Neural progenitor cell (in vitro differentiated cells): Measurements from ENCODE around the gene CTIF. TPM values are rescaled to one million over a fixed set of nuclear protein-coding genes. Genes with fewer than 3 reads are reported as not detected.

Experiments used
- DNase-seq: peaks from one replicate; pipeline ENCODE4 v3.0.0-alpha.2; 2016; ENCODE audit warnings: low spot score
- H2AFZ ChIP-seq: fragments of 200-600 bp; sonication (generic); replicated peaks from 2 replicates; pipeline ENCODE4 v1.6.1; 2016; ENCODE audit warnings: antibody characterized with exemption
- H3F3A ChIP-seq: fragments of 200-600 bp; sonication (generic); 2 replicates; pipeline ENCODE4 v1.6.1; 2016; ENCODE audit warnings: antibody characterized with exemption, low read depth
- H3K27ac ChIP-seq: fragments of 200-600 bp; sonication (generic); 2 replicates; pipeline ENCODE4 v1.5.1; 2016; ENCODE audit warnings: mild to moderate bottlenecking
- H3K27me3 ChIP-seq: fragments of 200-600 bp; sonication (generic); 2 replicates; pipeline ENCODE4 v1.6.1; 2016; ENCODE audit warnings: mild to moderate bottlenecking, moderate library complexity
- H3K36me3 ChIP-seq: fragments of 200-600 bp; sonication (generic); 2 replicates; pipeline ENCODE4 v1.5.1; 2016
- H3K4me1 ChIP-seq: fragments of 200-600 bp; sonication (generic); 2 replicates; pipeline ENCODE4 v1.6.1; 2016; ENCODE audit warnings: mixed run types
- H3K4me2 ChIP-seq: fragments of 200-600 bp; sonication (generic); 2 replicates; pipeline ENCODE4 v1.6.1; 2016
- H3K4me3 ChIP-seq: fragments of 200-600 bp; sonication (generic); 2 replicates; pipeline ENCODE4 v1.5.1; 2016
- H3K79me2 ChIP-seq: fragments of 200-600 bp; sonication (generic); 2 replicates; pipeline ENCODE4 v1.6.1; 2016; ENCODE audit warnings: low read depth
- H3K9ac ChIP-seq: fragments of 200-600 bp; sonication (generic); 2 replicates; pipeline ENCODE4 v1.6.1; 2016
- H3K9me3 ChIP-seq: fragments of 200-600 bp; sonication (generic); 2 replicates; pipeline ENCODE4 v1.5.1; 2016; ENCODE audit warnings: low read depth
- H4K20me1 ChIP-seq: fragments of 200-600 bp; sonication (generic); 2 replicates; pipeline ENCODE4 v1.6.1; 2016; ENCODE audit warnings: low read depth
- H3K27ac Mint-ChIP-seq: 3 replicates; pipeline ENCODE4 v1.8.0; 2021; ENCODE audit warnings: mixed read lengths
- H3K27me3 Mint-ChIP-seq: 2 replicates; pipeline ENCODE4 v1.8.0; 2022; ENCODE audit warnings: low read depth, mild to moderate bottlenecking, inconsistent platforms, moderate library complexity, mixed read lengths; ENCODE audit not compliant: insufficient read depth
- H3K36me3 Mint-ChIP-seq: 3 replicates; pipeline ENCODE4 v1.8.0; 2021; ENCODE audit warnings: mixed read lengths
- H3K4me1 Mint-ChIP-seq: 3 replicates; pipeline ENCODE4 v1.8.0; 2021; ENCODE audit warnings: mixed read lengths
- H3K4me3 Mint-ChIP-seq: 3 replicates; pipeline ENCODE4 v1.8.0; 2021; ENCODE audit warnings: mild to moderate bottlenecking, moderate library complexity, mixed read lengths
- H3K9me3 Mint-ChIP-seq: 3 replicates; pipeline ENCODE4 v1.8.0; 2020; ENCODE audit warnings: mixed read lengths
- CTCF ChIP-seq: fragments of 200-600 bp; sonication (generic); IDR thresholded peaks from 2 replicates; pipeline ENCODE4 v1.5.1; 2017; ENCODE audit warnings: antibody characterized with exemption, mild to moderate bottlenecking
- EZH2 ChIP-seq: fragments of 200-600 bp; sonication (generic); IDR thresholded peaks from 2 replicates; pipeline ENCODE4 v1.6.1; 2017; ENCODE audit warnings: antibody characterized with exemption, mild to moderate bottlenecking, moderate library complexity
- EZH2phosphoT487 ChIP-seq: fragments of 200-600 bp; sonication (generic); IDR thresholded peaks from 2 replicates; pipeline ENCODE4 v1.6.1; 2017; ENCODE audit warnings: antibody characterized with exemption
- total RNA-seq: library from RNA; depleted of rRNA; stranded (reverse); fragments of >200 nt; gene quantifications from 2 replicates; pipeline ENCODE4 v1.2.3, GENCODE V29; 2015; ENCODE audit warnings: low replicate concordance

CTIF gene
- total RNA-seq, 1 donor from 2014 or later, result 17.6 TPM

DNA sequence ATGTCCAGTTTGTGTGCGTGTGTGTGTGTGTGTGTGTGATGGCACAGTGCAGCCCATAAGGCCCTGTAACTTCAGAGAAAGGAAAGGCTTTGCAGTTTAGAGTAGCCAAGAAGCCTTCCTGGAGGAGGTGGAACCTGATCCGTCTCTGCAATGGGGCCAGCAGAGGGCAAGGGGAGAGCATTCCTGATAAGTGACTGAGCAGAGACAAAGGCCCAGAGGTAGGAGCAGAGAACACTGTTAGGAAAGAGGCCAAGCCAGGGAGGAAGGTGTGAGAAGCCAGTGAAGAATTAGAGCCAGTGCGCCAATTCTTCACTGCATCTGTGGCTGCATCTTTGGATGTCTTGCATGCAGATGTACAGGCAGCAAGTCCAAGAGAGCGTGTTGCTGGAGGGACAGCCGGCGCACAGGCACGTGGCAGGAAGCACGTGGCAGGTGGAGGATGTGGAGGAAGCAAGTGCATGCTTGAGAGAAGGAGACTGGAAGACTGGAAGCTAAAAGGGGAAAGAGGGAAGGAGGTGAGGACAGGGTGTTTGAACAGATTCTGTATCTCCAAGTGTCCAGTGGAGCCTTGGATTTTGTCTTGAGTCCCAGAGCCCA is 196.3 kb downstream of the CTIF start:
- H3K79me2 ChIP-seq, result no peaks in the 10 kb centered on the region
- TF ChIP-seq EZH2phosphoT487 (no peak), CTCF (no peak), EZH2 (no peak)
- H3K27me3 ChIP-seq, result no peaks in the 10 kb centered on the region
- no peaks in the 10 kb centered on the region for H3K36me3 Mint-ChIP-seq
- H3K4me2 ChIP-seq, result no peak overlapping the region
- no peak overlapping the region for H3K27ac ChIP-seq
- peak; percentile 35 for DNase-seq
- no peak overlapping the region for H2AFZ ChIP-seq
- peaks cover 2% of the 10 kb centered on the region for H3K9me3 Mint-ChIP-seq
- no peaks in the 10 kb centered on the region for H3K9me3 ChIP-seq
- peaks cover 28% of the 10 kb centered on the region for H3K4me1 Mint-ChIP-seq
- H3K9ac ChIP-seq, result no peak overlapping the region
- no peak overlapping the region for H3K27ac Mint-ChIP-seq
- H3K4me3 ChIP-seq, result no peak overlapping the region
- H3F3A ChIP-seq, result no peaks in the 10 kb centered on the region
- peaks cover 10% of the 10 kb centered on the region for H3K27me3 Mint-ChIP-seq
- no peaks in the 10 kb centered on the region for H3K36me3 ChIP-seq
- peaks cover 6% of the 10 kb centered on the region for H3K4me1 ChIP-seq
- no peak overlapping the region for H3K4me3 Mint-ChIP-seq
- no peaks in the 10 kb centered on the region for H4K20me1 ChIP-seq

DNA sequence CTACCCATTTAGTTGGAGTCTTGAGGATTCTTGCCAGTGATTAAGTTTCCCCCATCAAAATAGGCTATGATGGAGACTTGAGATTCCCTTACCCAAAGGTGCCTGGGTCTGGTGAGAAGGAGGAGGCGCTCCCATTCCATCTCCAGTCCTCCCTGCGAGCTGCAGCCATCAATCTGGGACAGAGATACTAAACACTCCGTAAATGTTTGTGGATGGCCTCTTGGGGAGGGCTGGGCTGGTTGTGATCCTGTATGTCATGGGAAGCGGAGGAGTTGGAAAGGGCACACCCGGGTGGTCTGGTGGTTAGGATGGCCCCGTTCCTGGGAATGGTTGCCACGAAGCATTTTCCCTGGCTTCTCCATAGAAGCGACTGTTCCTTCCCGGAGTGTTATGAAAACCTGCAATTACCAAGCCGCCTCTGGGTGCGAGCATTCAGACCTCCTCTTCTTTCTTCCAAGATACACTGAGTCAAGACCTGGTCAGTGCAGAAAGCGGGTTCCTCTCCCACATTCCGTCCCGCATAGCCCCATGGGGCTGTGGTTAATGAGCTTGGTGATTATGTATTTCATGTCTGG is 196.9 kb downstream of the CTIF start:
- Mint-ChIP-seq H3K36me3 (no peaks in the 10 kb centered on the region), H3K4me3 (no peak overlapping the region), H3K9me3 (peaks cover 2% of the 10 kb centered on the region), H3K27me3 (peaks cover 9% of the 10 kb centered on the region), H3K4me1 (peaks cover 28% of the 10 kb centered on the region), H3K27ac (no peak overlapping the region)
- Histone ChIP-seq H3K4me2 (no peak overlapping the region), H3K27me3 (no peaks in the 10 kb centered on the region), H3F3A (no peaks in the 10 kb centered on the region), H3K27ac (no peak overlapping the region), H3K4me1 (peaks cover 6% of the 10 kb centered on the region), H3K4me3 (no peak overlapping the region), H3K9ac (no peak overlapping the region), H3K79me2 (no peaks in the 10 kb centered on the region), H3K9me3 (no peaks in the 10 kb centered on the region), H3K36me3 (no peaks in the 10 kb centered on the region), H4K20me1 (no peaks in the 10 kb centered on the region), H2AFZ (no peak overlapping the region)
- TF ChIP-seq CTCF (no peak), EZH2 (no peak), EZH2phosphoT487 (no peak)
- no peak for DNase-seq

- H3K9me3 ChIP-seq, result no peaks in the 10 kb centered on the region
- no peaks in the 10 kb centered on the region for H3K36me3 Mint-ChIP-seq
- peaks cover 28% of the 10 kb centered on the region for H3K4me1 Mint-ChIP-seq
- no peaks in the 10 kb centered on the region for H3K36me3 ChIP-seq
- TF ChIP-seq EZH2, result no peak
- TF ChIP-seq EZH2phosphoT487, result no peak
- no peak for TF ChIP-seq CTCF
- peak overlapping the region; percentile 74 for H3K27ac Mint-ChIP-seq
- H3K4me3 Mint-ChIP-seq, result no peak overlapping the region
- peaks cover 6% of the 10 kb centered on the region for H3K4me1 ChIP-seq
- H3K27me3 Mint-ChIP-seq, result peaks cover 5% of the 10 kb centered on the region
- H3F3A ChIP-seq, result no peaks in the 10 kb centered on the region
- no peak overlapping the region for H3K4me2 ChIP-seq
- H3K9ac ChIP-seq, result no peak overlapping the region
- no peaks in the 10 kb centered on the region for H4K20me1 ChIP-seq
- DNase-seq, result no peak
- H3K79me2 ChIP-seq, result no peaks in the 10 kb centered on the region
- no peak overlapping the region for H3K27ac ChIP-seq
- H3K4me3 ChIP-seq, result no peak overlapping the region
- no peaks in the 10 kb centered on the region for H3K27me3 ChIP-seq
- no peaks in the 10 kb centered on the region for H3K9me3 Mint-ChIP-seq
- H2AFZ ChIP-seq, result no peak overlapping the region
These were observed 197.8 kb downstream of the CTIF start for GRCh38 chr18:48736321-48737260.
